HCT116 (cell line): Measurements from ENCODE around the gene ZNF600. TPM values are rescaled to one million over a fixed set of nuclear protein-coding genes. Genes with fewer than 3 reads are reported as not detected.
A peak's percentile ranks its signal among the peaks of the same experiment; 100 is the strongest.
"Not testable (repeated sequence)": the region's sequence is repeated elsewhere in the genome, so short reads cannot be mapped to it uniquely, and the experiment has no call there.

ENCODE experiments used
- ATAC-seq: fragments of 200-7000 bp; cut with Tn5 transposase; 2 replicates; pipeline ENCODE4 v1.9.1; 2020; ENCODE audit warnings: mild to moderate bottlenecking, moderate library complexity
- BruUV-seq: library from RNA; stranded (reverse); fragments of 400-500 nt; replicated peaks from 2 replicates; lab custom pipeline; 2021; lab: Mats Ljungman, UMichigan
- CTCF ChIA-PET: fragments of 300-600 bp; sonication (Branson Sonifier 250); formaldehyde crosslinking; loops from one replicate; lab custom pipeline; 2021; ENCODE audit warnings: antibody characterized with exemption; lab: Charles Lee
- POLR2A ChIA-PET: fragments of 300-600, 350-600 bp; sonication (Branson Sonifier 250); formaldehyde crosslinking; loops from one replicate; lab custom pipeline; 2021; ENCODE audit warnings: antibody characterized with exemption; lab: Charles Lee
- RAD21 ChIA-PET, 2 experiments: fragments of 300-600 bp; sonication (Branson Sonifier 250); formaldehyde crosslinking; loops; one replicate each; lab custom pipeline; 2023; ENCODE audit warnings: low total read pairs in 2 of 2; ENCODE audit not compliant: uncharacterized antibody in 2 of 2, unreplicated experiment in 2 of 2, low non-redundant PET in 1 of 2; lab: Charles Lee
- DNase-seq: peaks from one replicate; pipeline ENCODE4 v3.0.0-alpha.2; 2010; ENCODE audit warnings: low read depth, low spot score
- H2AFZ ChIP-seq: fragments of 200-600 bp; shearing (Covaris generic), sonication (generic); 2 replicates; pipeline ENCODE4 v1.6.1; 2017; ENCODE audit warnings: low read depth, mixed run types, mixed read lengths, antibody characterized with exemption, low read length; ENCODE audit not compliant: poor library complexity, severe bottlenecking
- H3K27ac ChIP-seq: 2 replicates; pipeline ENCODE4 v1.5.1; 2012; ENCODE audit warnings: low read depth, low read length
- H3K27me3 ChIP-seq: fragments of 200-600 bp; sonication (generic); 2 replicates; pipeline ENCODE4 v1.6.1; 2016; ENCODE audit warnings: mixed run types, low read length, mixed read lengths; ENCODE audit not compliant: insufficient read depth
- H3K36me3 ChIP-seq, 2 experiments: fragments of 200-500 bp in 1 of 2; fragments of 200-600 bp in 1 of 2; sonication (Bioruptor generic) in 1 of 2; sonication (generic) in 1 of 2; 2 replicates each; pipeline versions ENCODE4 v1.5.1 to v1.6.1; 2014 to 2016; ENCODE audit warnings: low read length in 2 of 2, inconsistent platforms in 1 of 2, mixed read lengths in 1 of 2, mixed run types in 1 of 2; ENCODE audit not compliant: insufficient read depth in 2 of 2, control insufficient read depth in 1 of 2
- H3K4me1 ChIP-seq, 2 experiments: fragments of 200-600 bp in 1 of 2; sonication (generic) in 1 of 2; 2 replicates each; pipeline versions ENCODE4 v1.5.1 to v1.6.1; 2012 to 2017; ENCODE audit warnings: low read length in 2 of 2, inconsistent platforms in 1 of 2, mild to moderate bottlenecking in 1 of 2, mixed read lengths in 1 of 2, mixed run types in 1 of 2, moderate library complexity in 1 of 2; ENCODE audit not compliant: insufficient read depth in 2 of 2, control insufficient read depth in 1 of 2
- H3K4me2 ChIP-seq: fragments of 200-600 bp; sonication (generic); 2 replicates; pipeline ENCODE4 v1.6.1; 2017; ENCODE audit warnings: mixed run types, low read length, mixed read lengths
- H3K4me3 ChIP-seq, 2 experiments: fragments of 200-600 bp in 1 of 2; sonication (generic) in 1 of 2; replicated peaks in 1 of 2; 2 replicates each; pipeline ENCODE4 v1.5.1; 2011 to 2016; ENCODE audit warnings: low read length in 2 of 2, control low read depth in 1 of 2, low read depth in 1 of 2, mild to moderate bottlenecking in 1 of 2, mixed read lengths in 1 of 2, mixed run types in 1 of 2
- H3K79me2 ChIP-seq: fragments of 200-600 bp; sonication (generic); 2 replicates; pipeline ENCODE4 v1.6.1; 2017; ENCODE audit warnings: mild to moderate bottlenecking, mixed run types, low read length, moderate library complexity, mixed read lengths; ENCODE audit not compliant: insufficient read depth
- H3K9ac ChIP-seq: fragments of 200-600 bp; sonication (generic); 2 replicates; pipeline ENCODE4 v1.6.1; 2016; ENCODE audit warnings: low read length, mixed read lengths
- H3K9me2 ChIP-seq: fragments of 200-600 bp; sonication (generic), shearing (Covaris generic); 2 replicates; pipeline ENCODE4 v1.6.1; 2017; ENCODE audit warnings: mixed run types, mild to moderate bottlenecking, moderate library complexity; ENCODE audit not compliant: insufficient read depth
- H3K9me3 ChIP-seq, 2 experiments: fragments of 200-500 bp in 1 of 2; fragments of 200-600 bp in 1 of 2; sonication (Bioruptor generic) in 1 of 2; sonication (generic) in 1 of 2; 2 replicates each; pipeline ENCODE4 v1.6.1; 2014 to 2017; ENCODE audit warnings: low read length in 2 of 2, mixed read lengths in 2 of 2, inconsistent platforms in 1 of 2, low read depth in 1 of 2, mild to moderate bottlenecking in 1 of 2, mixed run types in 1 of 2, moderate library complexity in 1 of 2; ENCODE audit not compliant: control insufficient read depth in 1 of 2, insufficient read depth in 1 of 2
- H4K20me1 ChIP-seq: fragments of 200-600 bp; sonication (generic), shearing (Covaris generic); 2 replicates; pipeline ENCODE4 v1.6.1; 2017; ENCODE audit warnings: mixed run types, mild to moderate bottlenecking, moderate library complexity; ENCODE audit not compliant: insufficient read depth
- CBX3 ChIP-seq: IDR thresholded peaks from 2 replicates; pipeline ENCODE4 v1.6.1; 2012; ENCODE audit warnings: low read depth
- ELF1 ChIP-seq: IDR thresholded peaks from 2 replicates; pipeline ENCODE4 v1.6.1; 2012; ENCODE audit warnings: low read depth, borderline replicate concordance
- FOSL1 ChIP-seq: IDR thresholded peaks from 2 replicates; pipeline ENCODE4 v1.6.1; 2012; ENCODE audit warnings: low read depth
- POLR2AphosphoS5 ChIP-seq: IDR thresholded peaks from 2 replicates; pipeline ENCODE4 v1.6.1; 2011; ENCODE audit warnings: mild to moderate bottlenecking, low read depth, low read length, moderate library complexity
- RAD21 ChIP-seq: IDR thresholded peaks from 2 replicates; pipeline ENCODE4 v1.6.1; 2012; ENCODE audit warnings: low read depth, mild to moderate bottlenecking
- YY1 ChIP-seq: IDR thresholded peaks from 2 replicates; pipeline ENCODE4 v1.6.1; 2011; ENCODE audit warnings: low read length, low read depth, moderate library complexity, mild to moderate bottlenecking; ENCODE audit not compliant: insufficient replicate concordance; ENCODE audit errors: extremely low read depth
- ZNF274 ChIP-seq: fragments of 200-500 bp; sonication (Bioruptor generic); IDR thresholded peaks from 2 replicates; pipeline ENCODE4 v1.6.1; 2014; ENCODE audit warnings: mild to moderate bottlenecking, low read depth, low read length, inconsistent platforms
- intact Hi-C: fragments of 100-400 bp; cut with micrococcal nuclease; formaldehyde crosslinking; loops from 2 replicates; pipeline ENCODE4 v1.10.0; 2022
- total RNA-seq: library from RNA; stranded (reverse); gene quantifications from one replicate; pipeline ENCODE4 v1.2.1, GENCODE V29; 2021; ENCODE audit not compliant: unreplicated experiment
- TF ChIP-seq, protein P1 (sequence below), 3 experiments: fragments of 200-600 bp in 1 of 3; sonication (generic) in 1 of 3; IDR thresholded peaks in 2 of 3; conservative IDR thresholded peaks in 1 of 3; 2 replicates each; pipeline ENCODE4 v1.5.1; 2012 to 2017; ENCODE audit warnings: low read depth in 2 of 3, low read length in 2 of 3, antibody characterized with exemption in 1 of 3, borderline replicate concordance in 1 of 3, control low read depth in 1 of 3, mild to moderate bottlenecking in 1 of 3, mixed read lengths in 1 of 3, mixed run types in 1 of 3, moderate library complexity in 1 of 3; ENCODE audit not compliant: insufficient read depth in 1 of 3

ZNF600 gene
- total RNA-seq, 1 experiment from 2014 or later = 12.7 TPM

DNA sequence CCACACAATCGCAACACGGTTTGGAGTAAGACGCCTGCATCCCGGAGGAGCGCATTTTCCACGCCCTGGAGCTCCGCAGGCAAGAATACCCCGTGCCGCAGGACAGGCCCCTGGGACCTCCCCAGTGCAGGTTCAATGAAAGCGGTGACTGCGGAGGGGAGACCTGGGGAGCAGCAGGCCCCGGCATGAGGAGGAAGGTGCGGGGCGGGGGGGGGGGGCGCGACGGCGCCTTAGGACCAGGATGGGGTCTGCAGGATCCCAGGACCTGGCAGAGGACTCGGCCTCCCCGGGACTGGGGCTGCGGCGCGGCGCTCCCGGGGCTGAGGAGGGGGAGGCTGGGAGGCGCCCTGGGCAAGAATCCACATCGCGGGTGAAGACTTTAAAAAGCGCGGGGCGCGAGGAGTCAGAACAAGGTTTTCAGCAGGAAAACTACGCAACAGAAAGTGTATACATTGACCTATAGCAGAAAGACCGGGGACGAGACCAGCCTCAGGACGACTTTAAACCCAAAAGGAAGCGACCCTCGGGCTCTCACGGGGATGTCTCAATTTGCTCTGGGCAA is 52.2 kb downstream of the ZNF600 start:
- Histone ChIP-seq H3K4me3 (peak overlapping the region; percentile 71 to 94), H3K36me3 (no peaks in the 10 kb centered on the region), H3K27me3 (no peaks in the 10 kb centered on the region), H3K9me2 (no peaks in the 10 kb centered on the region), H3K9ac (peak overlapping the region; percentile 90), H3K9me3 (peaks cover 4 to 6% of the 10 kb centered on the region in 2 experiments; a peak in 3 of 4 replicates), H3K79me2 (no peaks in the 10 kb centered on the region), H3K4me2 (peak overlapping the region; percentile 94), H3K27ac (peak overlapping the region; percentile 28)
- intact Hi-C loops = no loop called here
- ChIA-PET CTCF (no interaction called here), RAD21 (no interaction called here), POLR2A (no interaction called here)
- peak; percentile 48 for ATAC-seq
- TF ChIP-seq, protein P1, sequence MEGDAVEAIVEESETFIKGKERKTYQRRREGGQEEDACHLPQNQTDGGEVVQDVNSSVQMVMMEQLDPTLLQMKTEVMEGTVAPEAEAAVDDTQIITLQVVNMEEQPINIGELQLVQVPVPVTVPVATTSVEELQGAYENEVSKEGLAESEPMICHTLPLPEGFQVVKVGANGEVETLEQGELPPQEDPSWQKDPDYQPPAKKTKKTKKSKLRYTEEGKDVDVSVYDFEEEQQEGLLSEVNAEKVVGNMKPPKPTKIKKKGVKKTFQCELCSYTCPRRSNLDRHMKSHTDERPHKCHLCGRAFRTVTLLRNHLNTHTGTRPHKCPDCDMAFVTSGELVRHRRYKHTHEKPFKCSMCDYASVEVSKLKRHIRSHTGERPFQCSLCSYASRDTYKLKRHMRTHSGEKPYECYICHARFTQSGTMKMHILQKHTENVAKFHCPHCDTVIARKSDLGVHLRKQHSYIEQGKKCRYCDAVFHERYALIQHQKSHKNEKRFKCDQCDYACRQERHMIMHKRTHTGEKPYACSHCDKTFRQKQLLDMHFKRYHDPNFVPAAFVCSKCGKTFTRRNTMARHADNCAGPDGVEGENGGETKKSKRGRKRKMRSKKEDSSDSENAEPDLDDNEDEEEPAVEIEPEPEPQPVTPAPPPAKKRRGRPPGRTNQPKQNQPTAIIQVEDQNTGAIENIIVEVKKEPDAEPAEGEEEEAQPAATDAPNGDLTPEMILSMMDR (IDR thresholded peaks at IDR 0.05 in 2 of 3, conservative IDR thresholded peaks at IDR 0.05 in 1 of 3; ENCODE audit: borderline replicate concordance in 1 of 3, insufficient read depth in 1 of 3, low read depth in 2 of 3, low read length in 2 of 3) = no peak
- TF ChIP-seq POLR2AphosphoS5 (no peak), CBX3 (no peak), RAD21 (no peak), YY1 (no peak), ZNF274 (no peak), ELF1 (no peak), FOSL1 (no peak)
- TF ChIP-seq, all 23 proteins: peak for 0
- DNase-seq = no peak
- no peaks in the 10 kb centered on the region for H4K20me1 ChIP-seq
- peaks cover 3 to 10% of the 10 kb centered on the region in 2 experiments; a peak in 2 of 4 replicates for H3K4me1 ChIP-seq
- peak overlapping the region; percentile 85 for H2AFZ ChIP-seq
- TSS peak; percentile 87 for BruUV-seq

DNA sequence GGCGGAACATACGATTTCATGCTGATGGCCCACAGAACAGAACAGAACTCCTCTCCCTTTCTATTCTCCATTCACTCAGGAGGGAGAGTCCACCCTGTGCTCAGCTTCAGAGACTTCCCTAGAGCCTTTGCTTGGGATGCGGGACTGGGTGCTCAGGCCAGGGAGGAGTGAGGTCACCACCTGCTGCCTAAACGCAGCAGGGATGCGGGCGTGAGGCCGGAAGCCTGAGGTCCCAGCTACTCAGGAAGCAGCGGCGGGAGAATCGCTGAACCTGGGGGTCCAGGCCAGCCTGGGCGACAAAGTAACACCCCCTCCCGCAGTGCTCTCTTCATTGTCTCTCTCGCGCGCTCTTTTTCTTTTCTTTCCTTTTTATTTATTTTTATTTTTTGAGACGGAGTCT is 60.5 kb downstream of the ZNF600 start:
- H2AFZ ChIP-seq, H3K4me2 ChIP-seq, RAD21 ChIA-PET, H3K27me3 ChIP-seq, H3K9me3 ChIP-seq, H3K4me1 ChIP-seq, H3K79me2 ChIP-seq, H4K20me1 ChIP-seq, H3K27ac ChIP-seq, H3K9me2 ChIP-seq, POLR2A ChIA-PET, H3K4me3 ChIP-seq, H3K36me3 ChIP-seq, ATAC-seq, intact Hi-C loops, CTCF ChIA-PET, DNase-seq, H3K9ac ChIP-seq, BruUV-seq: not testable (repeated sequence)
